Measurements from ENCODE around the gene RRAS2. TPM values are rescaled to one million over a fixed set of nuclear protein-coding genes. Genes with fewer than 3 reads are reported as not detected.

The RRAS2 gene
- total and polyA plus RNA-seq, 10 of the 15 experiments (the other 5 are each of a cell fraction or from before 2014, with no cell fraction given): 26.9 to 72.4 (median 45.4) TPM

DNA sequence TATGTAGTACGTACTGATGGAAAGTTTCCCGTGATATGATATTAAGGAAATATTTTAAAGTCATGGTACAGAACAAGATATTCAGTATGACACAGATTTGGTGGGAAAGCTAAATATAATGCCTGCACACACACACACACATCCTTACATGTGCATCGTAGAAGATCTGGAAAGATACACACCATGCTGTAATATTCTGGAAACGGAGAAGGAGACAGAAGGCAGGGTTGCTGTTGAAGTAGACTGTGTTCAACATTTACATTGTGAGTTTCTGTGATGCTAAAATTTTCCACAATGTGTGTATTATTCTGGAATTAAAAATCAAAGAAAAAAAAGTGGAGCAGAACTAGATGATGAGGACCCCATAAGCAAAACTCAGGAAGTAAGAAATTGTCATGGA lies 118.0 kb downstream of the RRAS2 start:
- BruUV-seq (replicated peaks): no TSS peak
- in situ Hi-C loops (cut with MboI): no loop called here
- no peaks in the 10 kb centered on the region for H3K79me2 ChIP-seq (ENCODE audit: control insufficient read depth, insufficient read depth, low read length)
- ChIA-PET POLR2A (interaction anchor here (0.6 to 0.7 kb wide), 2 partner anchors 128 to 549 kb away, joined by 3 to 6 read pairs; no protein-coding TSS in a partner anchor), CTCF (interaction anchor here (2.1 kb wide), 1 partner anchor 214 kb away, joined by 4 read pairs; no protein-coding TSS in a partner anchor), RAD21 (ENCODE audit: unreplicated experiment) (no interaction called here), SMC1A (ENCODE audit: uncharacterized antibody, unreplicated experiment) (interaction anchor here (0.9 kb wide), 1 partner anchor 285 kb away, joined by 3 read pairs; no protein-coding TSS in a partner anchor)
- no peak for ATAC-seq
- no peaks in the 10 kb centered on the region for H4K20me1 ChIP-seq (ENCODE audit: control insufficient read depth, insufficient read depth)
- no peak for DNase-seq (ENCODE audit: low read depth, low spot score)
- WGBS (ENCODE audit: insufficient coverage, insufficient replicate concordance, low lambda C conversion rate, missing lambda C conversion rate): 72% methylated on average over 4 of the region's 4 CpGs
- no peak overlapping the region for H3K27ac ChIP-seq (ENCODE audit: control insufficient read depth, insufficient read depth)
- no peak overlapping the region for H3K4me3 ChIP-seq
- no peak overlapping the region for H2AFZ ChIP-seq (ENCODE audit: control insufficient read depth, low read depth, low read length)
- no peaks in the 10 kb centered on the region for H3K9me3 ChIP-seq (replicated peaks; ENCODE audit: control insufficient read depth, insufficient read depth, low read length)
- no peaks in the 10 kb centered on the region for H3K27me3 ChIP-seq (replicated peaks in 1 of 2; ENCODE audit: control insufficient read depth in 2 of 2, insufficient read depth in 2 of 2, low read length in 1 of 2)
- no peak overlapping the region for H3K9ac ChIP-seq (ENCODE audit: control insufficient read depth, insufficient read depth, low read length)
- no peak for FAIRE-seq
- H3K36me3 ChIP-seq (ENCODE audit: control insufficient read depth in 2 of 2, insufficient read depth in 2 of 2, low read length in 1 of 2): no peaks in the 10 kb centered on the region
- intact Hi-C loops (cut with micrococcal nuclease; ENCODE audit: unreplicated experiment): loop anchor here (10.0 kb wide), 1 partner anchor 756 kb away; no protein-coding TSS in a partner anchor
- H3K4me1 ChIP-seq (ENCODE audit: control insufficient read depth, insufficient read depth, low read length): peaks cover 17% of the 10 kb centered on the region
- TF ChIP-seq TCF3 (IDR thresholded peaks at IDR 0.05; ENCODE audit: borderline replicate concordance, insufficient read depth, low read depth, low read length) (no peak), MLLT1 (IDR thresholded peaks at IDR 0.05) (no peak), BCL11A (IDR thresholded peaks at IDR 0.05; ENCODE audit: low read depth, low read length) (no peak), STAT3 (IDR thresholded peaks at IDR 0.05; ENCODE audit: low read depth, low read length) (no peak)
- H3K4me2 ChIP-seq (ENCODE audit: control insufficient read depth, insufficient read depth): no peak overlapping the region

GRCh38 chr11:14240221-14240620 lies 118.8 kb downstream of the RRAS2 start:
- RAD21 ChIA-PET (ENCODE audit: unreplicated experiment): no interaction called here
- H3K27ac ChIP-seq (ENCODE audit: control insufficient read depth, insufficient read depth): no peak overlapping the region
- no peak for DNase-seq (ENCODE audit: low read depth, low spot score)
- H3K27me3 ChIP-seq (replicated peaks in 1 of 2; ENCODE audit: control insufficient read depth in 2 of 2, insufficient read depth in 2 of 2, low read length in 1 of 2): no peaks in the 10 kb centered on the region
- H3K4me1 ChIP-seq (ENCODE audit: control insufficient read depth, insufficient read depth, low read length): peaks cover 17% of the 10 kb centered on the region
- no peak for FAIRE-seq
- no peaks in the 10 kb centered on the region for H3K79me2 ChIP-seq (ENCODE audit: control insufficient read depth, insufficient read depth, low read length)
- no peaks in the 10 kb centered on the region for H3K9me3 ChIP-seq (replicated peaks; ENCODE audit: control insufficient read depth, insufficient read depth, low read length)
- in situ Hi-C loops (cut with MboI): no loop called here
- H4K20me1 ChIP-seq (ENCODE audit: control insufficient read depth, insufficient read depth): no peaks in the 10 kb centered on the region
- H3K4me3 ChIP-seq: no peak overlapping the region
- SMC1A ChIA-PET (ENCODE audit: uncharacterized antibody, unreplicated experiment): no interaction called here
- TF ChIP-seq JUNB (IDR thresholded peaks at IDR 0.05) (no peak), TARDBP (IDR thresholded peaks at IDR 0.05; ENCODE audit: borderline replicate concordance) (no peak), CUX1 (IDR thresholded peaks at IDR 0.05; ENCODE audit: insufficient replicate concordance, low read depth, low read length) (no peak)
- H3K9ac ChIP-seq (ENCODE audit: control insufficient read depth, insufficient read depth, low read length): no peak overlapping the region
- no peak overlapping the region for H2AFZ ChIP-seq (ENCODE audit: control insufficient read depth, low read depth, low read length)
- H3K36me3 ChIP-seq (ENCODE audit: control insufficient read depth in 2 of 2, insufficient read depth in 2 of 2, low read length in 1 of 2): no peaks in the 10 kb centered on the region
- ATAC-seq: no peak
- no TSS peak for BruUV-seq (replicated peaks)
- CTCF ChIA-PET: interaction anchor here (0.6 to 2.1 kb wide), 3 partner anchors 215 to 468 kb away, joined by 3 to 5 read pairs (median 4); no protein-coding TSS in a partner anchor
- POLR2A ChIA-PET: interaction anchor here (0.7 kb wide), 1 partner anchor 550 kb away, joined by 3 read pairs; no protein-coding TSS in a partner anchor
- no peak overlapping the region for H3K4me2 ChIP-seq (ENCODE audit: control insufficient read depth, insufficient read depth)
- intact Hi-C loops (cut with micrococcal nuclease; ENCODE audit: unreplicated experiment): loop anchor here (10.0 kb wide), 1 partner anchor 755 kb away; no protein-coding TSS in a partner anchor
